AML-193 (cell line): ENCODE data around the gene MYBPC3.
"Not testable (repeated sequence)": the region's sequence is repeated elsewhere in the genome, so short reads cannot be mapped to it uniquely, and the experiment has no call there.

Experiments used
- DNase-seq, 2 experiments: peaks; one replicate each; lab custom pipeline; 2025; lab: John Stamatoyannopoulos, UW

The MYBPC3 gene

DNA sequence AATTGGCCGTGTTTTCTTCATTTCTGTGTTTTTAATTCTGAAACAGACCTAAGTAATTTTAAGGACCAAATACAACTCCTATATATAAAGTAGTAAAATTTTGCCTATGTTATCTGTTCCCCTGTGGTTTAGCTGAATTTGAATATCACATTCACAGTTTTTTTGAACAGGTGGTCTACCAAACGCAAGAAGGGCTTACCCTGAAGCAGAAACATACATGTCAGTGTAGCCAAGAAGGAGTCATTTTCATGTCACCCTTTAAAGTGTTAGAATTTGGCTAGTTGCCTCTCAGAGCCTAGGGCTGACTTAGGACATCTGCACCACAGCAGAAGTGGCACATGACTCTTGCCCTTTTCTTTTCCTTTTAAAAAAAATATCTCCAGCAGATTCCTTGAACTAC, 34.3 kb downstream of the MYBPC3 start:
- no peak for DNase-seq

- DNase-seq: no peak
These were observed 35.3 kb downstream of the MYBPC3 start for GRCh38 chr11:47317064-47317828.

DNA sequence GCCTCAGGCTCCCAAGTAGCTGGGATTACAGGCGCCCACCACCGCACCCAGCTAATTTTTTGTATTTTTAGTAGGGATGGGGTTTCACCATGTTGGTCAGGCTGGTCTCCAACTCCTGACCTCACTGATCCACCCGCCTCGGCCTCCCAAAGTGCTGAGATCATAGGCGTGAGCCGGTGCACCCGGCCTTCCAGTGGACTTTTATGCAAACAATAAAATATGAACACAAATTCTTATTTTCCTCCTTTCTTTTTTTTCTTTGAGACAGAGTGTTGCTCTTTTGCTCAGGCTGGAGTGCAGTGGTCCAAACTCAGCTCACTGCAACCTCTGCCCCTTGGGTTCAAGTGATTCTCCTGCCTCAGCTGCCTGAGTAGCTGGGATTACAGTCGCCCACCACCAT, 36.0 kb downstream of the MYBPC3 start:
- DNase-seq: not testable (repeated sequence)

GRCh38 chr11:47314992-47315391, 37.5 kb downstream of the MYBPC3 start:
- DNase-seq: no peak

DNA sequence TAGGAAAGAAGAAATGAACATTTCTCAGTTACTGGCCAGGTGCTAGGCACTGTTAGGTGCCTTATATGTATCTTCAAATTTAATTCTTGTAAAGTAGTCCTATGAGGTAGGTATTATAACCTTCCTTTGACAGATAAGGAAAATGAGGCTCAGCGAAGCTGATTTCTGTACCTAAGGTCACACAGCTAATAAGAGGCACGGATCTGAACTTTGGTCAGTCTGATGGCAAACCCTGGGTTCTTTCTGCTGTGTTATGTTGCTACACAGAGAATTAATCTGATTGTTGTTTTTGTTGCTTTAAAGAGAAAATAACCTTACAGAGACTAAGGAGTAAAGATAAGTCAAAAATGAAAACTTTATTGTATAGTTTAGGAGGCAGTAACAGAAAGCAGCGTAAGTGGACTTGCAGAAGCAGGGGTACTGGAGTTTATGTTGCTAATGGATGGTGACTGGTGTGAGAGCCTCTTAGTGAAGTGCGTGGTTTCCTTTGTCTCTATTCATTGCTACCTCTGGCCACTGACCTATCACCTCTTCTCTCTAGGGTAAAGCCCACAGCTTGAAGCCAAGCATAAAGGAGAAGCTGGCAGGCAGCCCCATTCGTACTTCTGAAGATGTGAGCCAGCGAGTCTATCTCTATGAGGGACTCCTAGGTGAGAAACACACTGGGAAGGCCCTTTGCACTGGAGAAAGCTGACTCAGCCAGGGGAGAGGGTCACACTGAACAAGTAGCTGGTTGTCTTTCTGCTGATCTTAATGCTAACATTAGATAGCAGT, 44.3 kb downstream of the MYBPC3 start:
- DNase-seq: no peak

GRCh38 chr11:47306484-47306844, 46.0 kb downstream of the MYBPC3 start:
- no peak for DNase-seq

DNA sequence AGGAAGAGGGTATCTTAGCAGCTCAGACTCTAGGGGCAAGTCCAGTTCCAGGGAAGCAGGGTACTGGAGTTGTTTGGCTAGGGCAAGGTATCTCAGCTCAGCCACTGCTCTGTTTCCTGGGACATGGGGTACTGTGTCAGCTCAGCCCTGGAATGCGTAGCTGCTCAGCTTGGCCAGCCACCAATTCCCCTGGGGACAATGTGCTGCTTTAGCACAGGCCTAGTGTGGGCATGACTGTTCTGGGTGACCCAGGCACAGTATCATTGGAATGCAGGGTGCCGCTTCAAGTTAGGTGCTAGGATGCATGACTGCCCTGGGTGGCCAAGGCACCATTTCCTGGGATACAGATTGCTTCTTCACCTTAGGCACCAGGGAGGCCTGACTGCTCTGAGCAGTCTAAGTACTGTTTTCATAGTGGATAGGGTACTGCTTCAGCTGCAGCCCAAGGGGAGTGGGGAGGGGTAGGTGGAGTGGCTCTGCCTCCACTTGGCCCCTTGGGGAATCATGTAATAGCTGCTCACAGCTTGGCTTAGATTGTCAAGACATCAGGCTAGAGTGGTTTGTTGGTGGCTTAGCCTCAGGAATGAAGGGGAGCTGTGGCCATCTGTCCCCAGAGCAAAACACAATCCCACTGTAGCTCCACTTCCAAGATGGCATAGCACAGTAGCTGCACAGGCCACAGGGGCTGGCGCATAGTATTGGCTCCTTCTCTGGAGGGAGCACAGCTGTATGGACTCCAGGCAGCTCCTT, 46.6 kb downstream of the MYBPC3 start:
- DNase-seq: no peak

- no peak for DNase-seq
These were observed 49.6 kb downstream of the MYBPC3 start for GRCh38 chr11:47302853-47303252.

GRCh38 chr11:47299078-47299477, 53.4 kb downstream of the MYBPC3 start:
- no peak for DNase-seq

- DNase-seq: no peak
These were observed 56.5 kb downstream of the MYBPC3 start for GRCh38 chr11:47296045-47296444.

DNA sequence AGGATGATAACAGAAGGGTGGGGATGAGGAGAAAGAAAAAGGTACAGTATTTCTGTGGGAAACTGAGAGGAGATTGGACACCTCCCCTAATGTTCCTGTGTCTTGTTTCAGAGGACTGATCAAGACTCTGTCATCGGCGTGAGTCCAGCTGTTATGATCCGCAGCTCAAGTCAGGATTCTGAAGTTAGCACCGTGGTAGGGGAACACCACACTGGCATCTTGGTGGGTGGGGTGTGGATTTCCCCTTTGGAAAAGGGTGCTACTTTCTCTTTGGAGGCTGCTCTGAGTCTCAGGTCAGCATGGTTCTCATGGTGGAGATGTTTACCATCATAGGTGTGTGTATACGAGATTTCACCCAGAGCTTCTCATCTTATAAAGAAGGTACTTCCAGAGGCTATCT, 57.1 kb downstream of the MYBPC3 start:
- DNase-seq: no peak

GRCh38 chr11:47289856-47290255, 62.6 kb downstream of the MYBPC3 start:
- no peak for DNase-seq

DNA sequence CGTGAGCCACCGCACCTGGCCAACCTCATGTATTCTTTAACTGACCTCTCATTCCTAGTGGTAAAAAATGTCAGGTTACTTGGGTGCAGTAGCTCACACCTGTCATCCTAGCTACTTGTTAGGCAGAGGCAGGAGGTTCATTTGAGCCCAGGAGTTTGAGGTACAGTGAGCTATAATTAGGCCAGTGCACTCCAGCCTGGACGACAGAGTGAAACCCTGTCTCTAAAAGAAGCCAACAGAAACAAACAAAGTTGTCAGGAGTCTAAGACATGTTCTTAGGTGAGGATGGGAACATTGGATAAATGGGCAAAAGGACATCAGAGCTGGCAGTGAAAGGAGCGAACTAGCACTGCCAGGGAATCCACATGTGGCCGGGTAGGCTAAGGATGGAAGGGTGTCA, 64.4 kb downstream of the MYBPC3 start:
- DNase-seq: no peak

DNA sequence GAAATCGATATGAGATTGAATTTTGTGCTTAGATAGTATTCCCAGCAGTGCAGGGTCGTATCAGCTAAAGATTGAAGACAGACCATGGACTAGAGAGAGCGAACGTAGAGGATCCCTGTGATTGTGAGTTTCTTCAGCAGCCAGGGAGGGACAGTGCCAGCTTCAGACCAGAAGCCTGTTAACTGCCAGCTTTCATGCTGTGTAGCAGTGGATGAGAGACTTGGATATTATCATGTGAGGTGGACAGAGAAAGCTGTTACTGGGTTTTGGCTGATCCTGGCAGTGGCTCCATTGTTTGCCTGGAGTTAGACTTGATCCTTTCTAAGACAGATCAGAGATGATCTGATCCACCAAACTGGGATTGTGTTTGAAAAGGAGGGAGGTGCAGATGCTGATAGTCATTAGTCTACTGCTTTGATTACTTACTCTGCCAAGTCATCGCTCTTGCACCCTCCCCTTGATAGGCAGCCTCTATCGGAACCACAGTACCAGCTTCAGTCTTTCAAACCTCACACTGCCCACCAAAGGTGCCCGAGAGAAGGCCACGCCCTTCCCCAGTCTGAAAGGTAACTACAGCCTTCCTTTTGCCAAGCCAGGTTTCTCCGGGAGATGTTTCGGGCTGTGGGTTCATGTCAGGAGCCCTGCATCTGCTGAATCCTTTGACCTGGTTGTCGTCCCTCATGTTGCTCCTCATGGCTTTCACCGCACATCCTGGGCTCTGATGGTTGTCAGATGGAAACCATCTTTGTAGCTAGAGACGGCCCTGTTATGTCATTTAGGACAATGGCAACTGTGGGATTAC, 66.3 kb downstream of the MYBPC3 start:
- no peak for DNase-seq

DNA sequence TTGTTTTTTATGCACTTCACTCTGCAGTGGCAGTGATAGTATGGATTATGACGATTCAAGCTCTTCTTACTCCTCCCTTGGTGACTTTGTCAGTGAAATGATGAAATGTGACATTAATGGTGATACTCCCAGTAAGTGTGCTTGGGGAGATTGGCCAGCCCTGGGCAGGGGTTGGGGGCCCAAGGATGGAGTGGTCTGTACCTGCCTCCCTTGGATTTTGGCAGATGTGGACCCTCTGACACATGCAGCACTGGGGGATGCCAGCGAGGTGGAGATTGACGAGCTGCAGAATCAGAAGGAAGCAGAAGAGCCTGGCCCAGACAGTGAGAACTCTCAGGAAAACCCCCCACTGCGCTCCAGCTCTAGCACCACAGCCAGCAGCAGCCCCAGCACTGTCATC, 68.4 kb downstream of the MYBPC3 start:
- no peak for DNase-seq

DNA sequence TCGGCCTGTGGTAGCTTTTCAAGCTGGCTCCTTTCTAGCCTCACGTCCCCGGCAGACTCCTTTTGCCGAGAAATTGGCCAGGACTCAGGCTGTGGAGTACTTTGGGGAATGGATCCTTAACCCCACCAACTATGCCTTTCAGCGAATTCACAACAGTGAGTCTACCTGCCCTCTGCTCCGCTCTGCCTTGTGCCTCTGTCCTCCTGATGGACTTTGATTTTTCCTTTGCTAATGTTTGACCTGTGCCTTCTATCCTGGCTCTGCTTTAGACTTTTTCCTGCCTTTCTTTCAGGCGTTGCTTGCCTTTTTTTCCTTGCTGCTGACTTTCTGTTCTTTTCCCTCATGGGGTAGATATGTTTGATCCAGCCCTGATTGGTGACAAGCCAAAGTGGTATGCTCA, 70.0 kb downstream of the MYBPC3 start:
- no peak for DNase-seq
